ENCODE data around the gene C22orf39.

C22orf39 gene

GRCh38 chr22:19447330-19448075 is at the start of gene C22orf39:
TSS of gene C22orf39 (minus strand) at chr22:19447711. CDS start at chr22:19447688, 23 bp downstream.
- peak; percentile 86 for DNase-seq

GRCh38 chr22:19497245-19497644 is 49.7 kb upstream of the C22orf39 start:
- no peak for DNase-seq

- no peak for DNase-seq
These were observed 48.8 kb upstream of the C22orf39 start for GRCh38 chr22:19496324-19496630.

- no peak for DNase-seq
These were observed 48.2 kb upstream of the C22orf39 start for GRCh38 chr22:19495562-19496323.

GRCh38 chr22:19494676-19495173 is 47.2 kb upstream of the C22orf39 start:
- no peak for DNase-seq

GRCh38 chr22:19494001-19494560 is 46.6 kb upstream of the C22orf39 start:
- no peak for DNase-seq

GRCh38 chr22:19492504-19493174 is 45.1 kb upstream of the C22orf39 start:
- DNase-seq: no peak

- DNase-seq: no peak
These were observed 43.2 kb upstream of the C22orf39 start for GRCh38 chr22:19490628-19491230.

- no peak for DNase-seq
These were observed 41.7 kb upstream of the C22orf39 start for GRCh38 chr22:19488884-19489843.

- DNase-seq: no peak
These were observed 40.8 kb upstream of the C22orf39 start for GRCh38 chr22:19488285-19488684.

GRCh38 chr22:19483481-19484244 is 36.2 kb upstream of the C22orf39 start:
- DNase-seq: no peak

- DNase-seq: no peak
These were observed 34.8 kb upstream of the C22orf39 start for GRCh38 chr22:19482297-19482696.

- DNase-seq: no peak
These were observed 33.3 kb upstream of the C22orf39 start for GRCh38 chr22:19480789-19481188.

GRCh38 chr22:19480173-19480568 is 32.7 kb upstream of the C22orf39 start:
- DNase-seq: no peak

- DNase-seq: peak; percentile 94
These were observed 32.1 kb upstream of the C22orf39 start, which contains the start of gene CDC45 for GRCh38 chr22:19479355-19480172. TSS of gene CDC45 (plus strand) at chr22:19479920. CDS start at chr22:19479969, 49 bp downstream.

- DNase-seq: peak; percentile 75
These were observed 31.4 kb upstream of the C22orf39 start, which contains the start of gene UFD1 for GRCh38 chr22:19478901-19479354. TSS of gene UFD1 (minus strand) at chr22:19479193. CDS start at chr22:19479085, 108 bp downstream.

GRCh38 chr22:19478045-19478900 is 30.8 kb upstream of the C22orf39 start:
- DNase-seq: no peak

- no peak for DNase-seq
These were observed 30.0 kb upstream of the C22orf39 start for GRCh38 chr22:19477321-19478044.
